ENCODE data around the gene RNF19B. TPM values are rescaled to one million over a fixed set of nuclear protein-coding genes. Genes with fewer than 3 reads are reported as not detected.

Gene RNF19B
- total and polyA plus RNA-seq, 10 of the 15 experiments (the other 5 are each of a cell fraction or from before 2014, with no cell fraction given), result 2.8 to 32.6 (median 16.6) TPM

GRCh38 chr1:32891241-32891570 is 73.4 kb downstream of the RNF19B start (continued):
- TF ChIP-seq ZNF217 (IDR thresholded peaks at IDR 0.05), result no peak

GRCh38 chr1:32890516-32891240 is 73.9 kb downstream of the RNF19B start:
- POLR2A ChIA-PET, result no interaction called here
- ATAC-seq (no peak), DNase-seq (ENCODE audit: low read depth, low spot score) (no peak), FAIRE-seq (no peak)
- Histone ChIP-seq H3K4me3 (no peak overlapping the region), H3K4me1 (ENCODE audit: control insufficient read depth, insufficient read depth, low read length) (no peaks in the 10 kb centered on the region), H3K4me2 (ENCODE audit: control insufficient read depth, insufficient read depth) (no peak overlapping the region), H3K9me3 (replicated peaks; ENCODE audit: control insufficient read depth, insufficient read depth, low read length) (no peaks in the 10 kb centered on the region; the same call in 2 of the 3 replicates), H2AFZ (ENCODE audit: control insufficient read depth, low read depth, low read length) (no peak overlapping the region), H3K27ac (ENCODE audit: control insufficient read depth, insufficient read depth) (no peak overlapping the region), H3K9ac (ENCODE audit: control insufficient read depth, insufficient read depth, low read length) (no peak overlapping the region), H4K20me1 (ENCODE audit: control insufficient read depth, insufficient read depth) (no peaks in the 10 kb centered on the region), H3K79me2 (ENCODE audit: control insufficient read depth, insufficient read depth, low read length) (no peaks in the 10 kb centered on the region), H3K27me3 (replicated peaks in 1 of 2; ENCODE audit: control insufficient read depth in 2 of 2, insufficient read depth in 2 of 2, low read length in 1 of 2) (peaks cover 14 to 18% of the 10 kb centered on the region in 2 experiments), H3K36me3 (ENCODE audit: control insufficient read depth in 2 of 2, insufficient read depth in 2 of 2, low read length in 1 of 2) (no peaks in the 10 kb centered on the region)
- CTCF ChIA-PET, result interaction anchor here (0.6 to 6.5 kb wide), 3 partner anchors 15 to 181 kb away, joined by 4 to 36 read pairs (median 4); no protein-coding TSS in a partner anchor
- no TSS peak for BruUV-seq (replicated peaks)
- TF ChIP-seq JUND (IDR thresholded peaks at IDR 0.05; ENCODE audit: low read depth, low read length), result no peak
- no peak for TF ChIP-seq HDAC2 (IDR thresholded peaks at IDR 0.05)
- TF ChIP-seq TAF1 (IDR thresholded peaks at IDR 0.05; ENCODE audit: borderline replicate concordance, low read depth, low read length), result no peak
- no peak for TF ChIP-seq BACH1 (IDR thresholded peaks at IDR 0.05; ENCODE audit: borderline replicate concordance)
- WGBS (ENCODE audit: insufficient coverage, insufficient replicate concordance, low lambda C conversion rate, missing lambda C conversion rate), result 29% methylated on average over 7 of the region's 7 CpGs
- SMC1A ChIA-PET (ENCODE audit: uncharacterized antibody, unreplicated experiment), result interaction anchor here (0.7 to 1.5 kb wide), 2 partner anchors 8 to 168 kb away, joined by 3 read pairs; no protein-coding TSS in a partner anchor
- in situ Hi-C loops (cut with MboI) (no loop called here), intact Hi-C loops (cut with micrococcal nuclease; ENCODE audit: unreplicated experiment) (no loop called here)
- RAD21 ChIA-PET (ENCODE audit: unreplicated experiment), result interaction anchor here (1.0 to 1.3 kb wide), 2 partner anchors 164 to 178 kb away, joined by 3 to 4 read pairs; no protein-coding TSS in a partner anchor
